Osteoblast (primary cell): ENCODE results near the gene SCN8A. TPM values are rescaled to one million over a fixed set of nuclear protein-coding genes. Genes with fewer than 3 reads are reported as not detected.
A peak's percentile ranks its signal among the peaks of the same experiment; 100 is the strongest.

Source experiments
- DNase-seq: peaks from one replicate; pipeline ENCODE4 v3.0.0; 2011; ENCODE audit warnings: low spot score, mixed read lengths; ENCODE audit not compliant: insufficient read length; ENCODE audit errors: missing footprints
- H2AFZ ChIP-seq: 2 replicates; pipeline ENCODE4 v1.6.0; 2011; ENCODE audit warnings: mild to moderate bottlenecking, low read length
- H3K27ac ChIP-seq: 2 replicates; pipeline ENCODE4 v1.5.1; 2011; ENCODE audit warnings: mild to moderate bottlenecking, low read depth, low read length, moderate library complexity
- H3K27me3 ChIP-seq: 2 replicates; pipeline ENCODE4 v1.6.0; 2012; ENCODE audit warnings: mild to moderate bottlenecking, control low read depth, inconsistent platforms, low read length, moderate library complexity; ENCODE audit not compliant: insufficient read depth
- H3K36me3 ChIP-seq: 2 replicates; pipeline ENCODE4 v1.5.1; 2011; ENCODE audit warnings: mild to moderate bottlenecking, low read length, control low read depth, moderate library complexity; ENCODE audit not compliant: insufficient read depth
- H3K4me1 ChIP-seq: 2 replicates; pipeline ENCODE4 v1.5.1; 2011; ENCODE audit warnings: mild to moderate bottlenecking, low read length, control low read depth, moderate library complexity; ENCODE audit not compliant: insufficient read depth
- H3K4me2 ChIP-seq: 2 replicates; pipeline ENCODE4 v1.6.0; 2011; ENCODE audit warnings: mild to moderate bottlenecking, low read length; ENCODE audit not compliant: insufficient read depth
- H3K4me3 ChIP-seq: fragments of 200-600 bp; sonication (generic); 3 replicates; pipeline ENCODE4 v1.5.1; 2012; ENCODE audit warnings: mild to moderate bottlenecking, low read length, inconsistent platforms; ENCODE audit not compliant: insufficient read depth
- H3K79me2 ChIP-seq: 2 replicates; pipeline ENCODE4 v1.6.0; 2012; ENCODE audit warnings: mild to moderate bottlenecking, low read length, control low read depth, inconsistent platforms; ENCODE audit not compliant: insufficient read depth
- H3K9me3 ChIP-seq: 2 replicates; pipeline ENCODE4 v1.5.1; 2011; ENCODE audit warnings: low read depth, low read length, control low read depth
- H4K20me1 ChIP-seq: 2 replicates; pipeline ENCODE4 v1.6.0; 2012; ENCODE audit warnings: mild to moderate bottlenecking, low read length, control low read depth; ENCODE audit not compliant: insufficient read depth
- CTCF ChIP-seq: IDR thresholded peaks from 2 replicates; pipeline ENCODE4 v1.5.1; 2011; ENCODE audit warnings: mild to moderate bottlenecking, low read depth, low read length, moderate library complexity; ENCODE audit errors: extremely low read depth
- total RNA-seq: library from RNA; depleted of rRNA; stranded (reverse); fragments of >200 nt; gene quantifications from 2 replicates; pipeline ENCODE4 v1.2.3, GENCODE V29; 2012

Gene SCN8A
- total RNA-seq, 1 donor, result 26.4 TPM

DNA sequence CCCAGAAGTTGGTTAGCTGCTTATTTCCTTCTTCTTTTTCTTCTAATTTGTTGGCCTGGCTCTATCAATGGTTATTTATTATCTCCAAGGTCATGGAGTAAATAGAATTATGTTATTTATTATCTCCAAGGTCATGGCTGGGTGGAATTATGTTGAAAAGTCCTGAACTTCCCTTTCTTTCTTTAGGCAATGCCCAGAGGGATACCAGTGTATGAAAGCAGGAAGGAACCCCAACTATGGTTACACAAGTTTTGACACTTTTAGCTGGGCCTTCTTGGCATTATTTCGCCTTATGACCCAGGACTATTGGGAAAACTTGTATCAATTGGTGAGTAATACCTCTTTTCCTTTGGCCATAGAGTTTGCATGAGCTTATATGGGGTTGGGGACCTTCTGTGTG lies 111.6 kb downstream of the SCN8A start:
- no peak overlapping the region for H3K27ac ChIP-seq
- no peaks in the 10 kb centered on the region for H3K9me3 ChIP-seq
- H3K4me2 ChIP-seq, result no peak overlapping the region
- DNase-seq, result no peak
- no peak overlapping the region for H2AFZ ChIP-seq
- peaks cover 32% of the 10 kb centered on the region for H3K36me3 ChIP-seq
- no peaks in the 10 kb centered on the region for H3K4me1 ChIP-seq
- no peak for TF ChIP-seq CTCF
- H3K79me2 ChIP-seq, result no peaks in the 10 kb centered on the region
- no peaks in the 10 kb centered on the region for H3K27me3 ChIP-seq
- H4K20me1 ChIP-seq, result no peaks in the 10 kb centered on the region
- no peak overlapping the region for H3K4me3 ChIP-seq

DNA sequence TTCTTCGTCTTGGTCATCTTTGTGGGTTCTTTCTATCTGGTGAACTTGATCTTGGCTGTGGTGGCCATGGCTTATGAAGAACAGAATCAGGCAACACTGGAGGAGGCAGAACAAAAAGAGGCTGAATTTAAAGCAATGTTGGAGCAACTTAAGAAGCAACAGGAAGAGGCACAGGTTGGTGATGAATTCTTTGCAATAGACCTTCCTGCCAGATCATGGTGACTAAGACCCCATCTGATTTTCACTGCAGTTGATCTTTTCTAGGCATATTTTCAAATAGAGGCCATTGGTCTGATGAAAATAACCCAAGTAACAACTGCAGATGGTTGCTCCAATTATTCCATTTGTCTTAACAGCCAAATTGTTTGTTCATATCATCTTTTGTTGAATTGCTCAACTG lies 114.4 kb downstream of the SCN8A start:
- TF ChIP-seq CTCF, result no peak
- no peaks in the 10 kb centered on the region for H3K27me3 ChIP-seq
- H3K4me3 ChIP-seq, result no peak overlapping the region
- H3K27ac ChIP-seq, result no peak overlapping the region
- peaks cover 35% of the 10 kb centered on the region for H3K36me3 ChIP-seq
- H3K4me2 ChIP-seq, result no peak overlapping the region
- no peaks in the 10 kb centered on the region for H4K20me1 ChIP-seq
- DNase-seq, result no peak
- H3K4me1 ChIP-seq, result no peaks in the 10 kb centered on the region
- no peaks in the 10 kb centered on the region for H3K79me2 ChIP-seq
- no peaks in the 10 kb centered on the region for H3K9me3 ChIP-seq
- no peak overlapping the region for H2AFZ ChIP-seq

- Histone ChIP-seq H3K4me3 (no peak overlapping the region), H3K9me3 (no peaks in the 10 kb centered on the region), H2AFZ (no peak overlapping the region), H3K4me2 (no peak overlapping the region), H3K27me3 (no peaks in the 10 kb centered on the region), H3K27ac (no peak overlapping the region), H3K79me2 (no peaks in the 10 kb centered on the region), H3K4me1 (peaks cover 1% of the 10 kb centered on the region), H4K20me1 (no peaks in the 10 kb centered on the region), H3K36me3 (peaks cover 35% of the 10 kb centered on the region)
- TF ChIP-seq CTCF, result no peak
- no peak for DNase-seq
Measured at GRCh38 chr12:51706206-51706605, 115.2 kb downstream of the SCN8A start.

DNA sequence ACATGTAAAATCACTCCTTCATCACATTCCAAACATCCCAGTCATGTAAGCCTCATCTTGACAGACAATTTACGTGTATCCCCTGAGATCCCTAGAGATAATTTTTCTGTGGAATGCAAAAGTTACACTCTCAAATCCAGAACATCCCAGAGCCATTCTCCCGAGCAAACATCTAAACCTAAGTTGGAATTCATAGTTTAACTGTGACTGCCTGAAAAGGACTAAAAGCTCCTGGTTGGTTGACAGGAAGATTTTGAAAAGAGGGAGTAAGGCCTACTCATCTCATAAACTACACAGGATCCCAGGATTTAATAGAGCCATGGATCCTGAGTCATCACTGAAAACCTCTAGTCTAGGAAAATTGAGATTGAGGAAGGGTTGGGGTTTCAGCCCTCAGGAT lies 123.6 kb downstream of the SCN8A start:
- Histone ChIP-seq H3K4me1 (peaks cover 18% of the 10 kb centered on the region), H4K20me1 (no peaks in the 10 kb centered on the region), H3K36me3 (peaks cover 4% of the 10 kb centered on the region), H3K79me2 (no peaks in the 10 kb centered on the region), H3K4me3 (no peak overlapping the region), H3K27me3 (no peaks in the 10 kb centered on the region), H2AFZ (no peak overlapping the region), H3K4me2 (peak overlapping the region; percentile 22), H3K27ac (peak overlapping the region; percentile 67), H3K9me3 (no peaks in the 10 kb centered on the region)
- TF ChIP-seq CTCF, result no peak
- DNase-seq, result peak; percentile 93
